GM10266 (cell line): ENCODE results near the gene PNO1.
"Not testable (repeated sequence)": the region's sequence is repeated elsewhere in the genome, so short reads cannot be mapped to it uniquely, and the experiment has no call there.

Experiments
- DNase-seq: peaks from one replicate; pipeline ENCODE4 v3.0.0; 2012; ENCODE audit errors: extremely low spot score
- CTCF ChIP-seq: IDR thresholded peaks from 2 replicates; pipeline ENCODE4 v1.5.1; 2012; ENCODE audit warnings: mild to moderate bottlenecking, low read depth; ENCODE audit not compliant: control insufficient read depth, insufficient read depth; ENCODE audit errors: missing control alignments

Gene PNO1

GRCh38 chr2:68172990-68173700, 15.5 kb downstream of the PNO1 start:
- TF ChIP-seq CTCF: no peak

GRCh38 chr2:68175210-68175609, 17.5 kb downstream of the PNO1 start:
- not testable (repeated sequence) for DNase-seq

More at GRCh38 chr2:68172990-68173700, 15.5 kb downstream of the PNO1 start:
- DNase-seq: no peak

GRCh38 chr2:68176657-68177056, 19.0 kb downstream of the PNO1 start:
- no peak for DNase-seq
- no peak for TF ChIP-seq CTCF

GRCh38 chr2:68177541-68177940, 19.9 kb downstream of the PNO1 start:
- TF ChIP-seq CTCF: no peak
- no peak for DNase-seq

- TF ChIP-seq CTCF: no peak
- no peak for DNase-seq
These were observed 20.7 kb downstream of the PNO1 start for GRCh38 chr2:68178432-68178831.

GRCh38 chr2:68178954-68179627, 21.4 kb downstream of the PNO1 start:
- TF ChIP-seq CTCF: no peak
- DNase-seq: no peak

- no peak for DNase-seq
These were observed 25.2 kb downstream of the PNO1 start for GRCh38 chr2:68182902-68183301.

More at GRCh38 chr2:68182902-68183301, 25.2 kb downstream of the PNO1 start:
- TF ChIP-seq CTCF: no peak
